ENCODE data around the gene FBXL7.

DNA sequence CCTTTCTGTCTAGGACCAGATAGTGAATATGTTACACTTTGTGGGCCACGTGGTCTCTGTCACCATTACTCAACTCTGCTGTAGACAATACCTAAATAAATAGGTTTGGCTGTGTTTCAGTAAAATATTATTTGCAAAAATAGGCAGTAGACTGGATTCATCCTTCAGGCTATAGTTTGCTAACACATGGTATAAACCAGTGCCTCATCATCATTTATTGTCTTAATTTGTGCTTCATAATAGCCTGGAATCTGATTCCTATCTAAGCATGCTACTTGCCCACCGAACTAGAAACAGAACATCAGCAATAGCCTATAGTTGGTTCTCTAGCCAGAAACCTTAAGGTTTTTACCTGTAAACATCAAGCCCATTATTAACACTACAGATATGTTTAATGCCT, 215.6 kb downstream of the FBXL7 start:
- TF ChIP-seq, protein P1, sequence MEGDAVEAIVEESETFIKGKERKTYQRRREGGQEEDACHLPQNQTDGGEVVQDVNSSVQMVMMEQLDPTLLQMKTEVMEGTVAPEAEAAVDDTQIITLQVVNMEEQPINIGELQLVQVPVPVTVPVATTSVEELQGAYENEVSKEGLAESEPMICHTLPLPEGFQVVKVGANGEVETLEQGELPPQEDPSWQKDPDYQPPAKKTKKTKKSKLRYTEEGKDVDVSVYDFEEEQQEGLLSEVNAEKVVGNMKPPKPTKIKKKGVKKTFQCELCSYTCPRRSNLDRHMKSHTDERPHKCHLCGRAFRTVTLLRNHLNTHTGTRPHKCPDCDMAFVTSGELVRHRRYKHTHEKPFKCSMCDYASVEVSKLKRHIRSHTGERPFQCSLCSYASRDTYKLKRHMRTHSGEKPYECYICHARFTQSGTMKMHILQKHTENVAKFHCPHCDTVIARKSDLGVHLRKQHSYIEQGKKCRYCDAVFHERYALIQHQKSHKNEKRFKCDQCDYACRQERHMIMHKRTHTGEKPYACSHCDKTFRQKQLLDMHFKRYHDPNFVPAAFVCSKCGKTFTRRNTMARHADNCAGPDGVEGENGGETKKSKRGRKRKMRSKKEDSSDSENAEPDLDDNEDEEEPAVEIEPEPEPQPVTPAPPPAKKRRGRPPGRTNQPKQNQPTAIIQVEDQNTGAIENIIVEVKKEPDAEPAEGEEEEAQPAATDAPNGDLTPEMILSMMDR (IDR thresholded peaks at IDR 0.05; ENCODE audit: low read depth, low read length, missing input control), result no peak
- no peak for TF ChIP-seq RAD21 (IDR thresholded peaks at IDR 0.05)
- TF ChIP-seq YY1 (IDR thresholded peaks at IDR 0.05), result no peak
- no peak for TF ChIP-seq TAF1 (conservative IDR thresholded peaks at IDR 0.05)
- no peak for TF ChIP-seq GABPA (IDR thresholded peaks at IDR 0.05 in 1 of 2, conservative IDR thresholded peaks at IDR 0.05 in 1 of 2)
- TF ChIP-seq HNF4G (IDR thresholded peaks at IDR 0.05), result no peak
- TF ChIP-seq, protein P2, sequence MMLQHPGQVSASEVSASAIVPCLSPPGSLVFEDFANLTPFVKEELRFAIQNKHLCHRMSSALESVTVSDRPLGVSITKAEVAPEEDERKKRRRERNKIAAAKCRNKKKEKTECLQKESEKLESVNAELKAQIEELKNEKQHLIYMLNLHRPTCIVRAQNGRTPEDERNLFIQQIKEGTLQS (IDR thresholded peaks at IDR 0.05), result no peak

Measured in liver (tissue), 3 donors.